Stimulated activated naive CD8-positive, alpha-beta T cell treated with anti-CD3 and anti-CD28 coated beads, Interleukin-15, Interleukin-2, amounts not matched to agents 100 ng/mL and 50 ng/mL, for 24 hours (primary cell): ENCODE data around the gene SGPP1.
A peak's percentile ranks its signal among the peaks of the same experiment; 100 is the strongest.
"Not testable (repeated sequence)": the region's sequence is repeated elsewhere in the genome, so short reads cannot be mapped to it uniquely, and the experiment has no call there.

ENCODE experiments used
- H3K27ac Mint-ChIP-seq: one replicate; pipeline ENCODE4 v1.8.0; 2021; ENCODE audit warnings: mild to moderate bottlenecking, mixed read lengths
- H3K27me3 Mint-ChIP-seq: one replicate; pipeline ENCODE4 v1.8.0; 2021; ENCODE audit warnings: mixed read lengths
- H3K36me3 Mint-ChIP-seq: one replicate; pipeline ENCODE4 v1.8.0; 2021; ENCODE audit warnings: low read depth, mixed read lengths
- H3K4me1 Mint-ChIP-seq: one replicate; pipeline ENCODE4 v1.8.0; 2021; ENCODE audit warnings: low read depth, mixed read lengths
- H3K4me3 Mint-ChIP-seq: one replicate; pipeline ENCODE4 v1.8.0; 2021; ENCODE audit warnings: mild to moderate bottlenecking, mixed read lengths
- H3K9me3 Mint-ChIP-seq: one replicate; pipeline ENCODE4 v1.8.0; 2021; ENCODE audit warnings: mixed read lengths

The SGPP1 gene, protein sequence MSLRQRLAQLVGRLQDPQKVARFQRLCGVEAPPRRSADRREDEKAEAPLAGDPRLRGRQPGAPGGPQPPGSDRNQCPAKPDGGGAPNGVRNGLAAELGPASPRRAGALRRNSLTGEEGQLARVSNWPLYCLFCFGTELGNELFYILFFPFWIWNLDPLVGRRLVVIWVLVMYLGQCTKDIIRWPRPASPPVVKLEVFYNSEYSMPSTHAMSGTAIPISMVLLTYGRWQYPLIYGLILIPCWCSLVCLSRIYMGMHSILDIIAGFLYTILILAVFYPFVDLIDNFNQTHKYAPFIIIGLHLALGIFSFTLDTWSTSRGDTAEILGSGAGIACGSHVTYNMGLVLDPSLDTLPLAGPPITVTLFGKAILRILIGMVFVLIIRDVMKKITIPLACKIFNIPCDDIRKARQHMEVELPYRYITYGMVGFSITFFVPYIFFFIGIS

GRCh38 chr14:63727736-63728728 is at the start of gene SGPP1:
SGPP1 (minus strand) TSS chr14:63728065; CDS start chr14:63727944, 121 bp downstream.
- H3K4me1 Mint-ChIP-seq: peaks cover 37% of the 10 kb centered on the region
- no peaks in the 10 kb centered on the region for H3K9me3 Mint-ChIP-seq
- no peaks in the 10 kb centered on the region for H3K27me3 Mint-ChIP-seq
- peaks cover 8% of the 10 kb centered on the region for H3K36me3 Mint-ChIP-seq
- peak within 1 kb of the TSS; percentile 98 for H3K27ac Mint-ChIP-seq
- H3K4me3 Mint-ChIP-seq: peak within 1 kb of the TSS; percentile 99

GRCh38 chr14:63777024-63777423 is 49.2 kb upstream of the SGPP1 start:
- Mint-ChIP-seq H3K27me3 (no peaks in the 10 kb centered on the region), H3K27ac (no peak overlapping the region), H3K9me3 (no peaks in the 10 kb centered on the region), H3K4me3 (no peak overlapping the region), H3K36me3 (no peaks in the 10 kb centered on the region), H3K4me1 (no peaks in the 10 kb centered on the region)

GRCh38 chr14:63773504-63773903 is 45.6 kb upstream of the SGPP1 start:
- Mint-ChIP-seq H3K4me3 (no peak overlapping the region), H3K27me3 (no peaks in the 10 kb centered on the region), H3K9me3 (no peaks in the 10 kb centered on the region), H3K27ac (no peak overlapping the region), H3K4me1 (peaks cover 3% of the 10 kb centered on the region), H3K36me3 (no peaks in the 10 kb centered on the region)

- H3K4me1 Mint-ChIP-seq: peaks cover 3% of the 10 kb centered on the region
- no peaks in the 10 kb centered on the region for H3K9me3 Mint-ChIP-seq
- H3K36me3 Mint-ChIP-seq: no peaks in the 10 kb centered on the region
- H3K27ac Mint-ChIP-seq: no peak overlapping the region
- no peak overlapping the region for H3K4me3 Mint-ChIP-seq
- H3K27me3 Mint-ChIP-seq: no peaks in the 10 kb centered on the region
Measured at GRCh38 chr14:63770187-63770807, 42.4 kb upstream of the SGPP1 start.

GRCh38 chr14:63766611-63767010 is 38.7 kb upstream of the SGPP1 start:
- H3K4me1 Mint-ChIP-seq: peaks cover 3% of the 10 kb centered on the region
- no peak overlapping the region for H3K4me3 Mint-ChIP-seq
- no peaks in the 10 kb centered on the region for H3K9me3 Mint-ChIP-seq
- no peaks in the 10 kb centered on the region for H3K27me3 Mint-ChIP-seq
- H3K36me3 Mint-ChIP-seq: no peaks in the 10 kb centered on the region
- H3K27ac Mint-ChIP-seq: no peak overlapping the region

- no peaks in the 10 kb centered on the region for H3K9me3 Mint-ChIP-seq
- no peak overlapping the region for H3K4me3 Mint-ChIP-seq
- H3K27me3 Mint-ChIP-seq: no peaks in the 10 kb centered on the region
- no peaks in the 10 kb centered on the region for H3K36me3 Mint-ChIP-seq
- H3K4me1 Mint-ChIP-seq: peaks cover 6% of the 10 kb centered on the region
- H3K27ac Mint-ChIP-seq: no peak overlapping the region
Measured at GRCh38 chr14:63764620-63765139, 36.8 kb upstream of the SGPP1 start.

DNA sequence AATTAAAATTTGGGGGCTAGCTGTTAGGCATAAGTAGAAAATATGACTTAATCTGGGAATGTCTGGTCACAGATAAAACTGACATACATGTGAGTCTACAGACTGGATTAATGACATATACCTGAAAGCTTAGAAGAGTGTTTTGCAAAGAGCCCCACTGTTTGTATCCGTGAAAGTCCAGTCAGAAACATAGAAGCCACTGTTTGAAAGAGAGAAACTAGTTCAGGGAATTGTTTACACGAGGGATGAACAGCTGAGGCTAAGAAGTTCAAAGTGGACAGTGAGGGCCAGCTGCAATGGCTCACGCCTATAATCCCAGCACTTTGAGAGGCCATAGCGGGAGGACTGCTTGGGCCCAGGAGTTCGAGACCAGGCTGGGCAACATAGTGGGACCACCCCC is 36.2 kb upstream of the SGPP1 start:
- Mint-ChIP-seq H3K4me1 (peaks cover 12% of the 10 kb centered on the region), H3K4me3 (no peak overlapping the region), H3K27me3 (no peaks in the 10 kb centered on the region), H3K36me3 (no peaks in the 10 kb centered on the region), H3K27ac (no peak overlapping the region), H3K9me3 (no peaks in the 10 kb centered on the region)

DNA sequence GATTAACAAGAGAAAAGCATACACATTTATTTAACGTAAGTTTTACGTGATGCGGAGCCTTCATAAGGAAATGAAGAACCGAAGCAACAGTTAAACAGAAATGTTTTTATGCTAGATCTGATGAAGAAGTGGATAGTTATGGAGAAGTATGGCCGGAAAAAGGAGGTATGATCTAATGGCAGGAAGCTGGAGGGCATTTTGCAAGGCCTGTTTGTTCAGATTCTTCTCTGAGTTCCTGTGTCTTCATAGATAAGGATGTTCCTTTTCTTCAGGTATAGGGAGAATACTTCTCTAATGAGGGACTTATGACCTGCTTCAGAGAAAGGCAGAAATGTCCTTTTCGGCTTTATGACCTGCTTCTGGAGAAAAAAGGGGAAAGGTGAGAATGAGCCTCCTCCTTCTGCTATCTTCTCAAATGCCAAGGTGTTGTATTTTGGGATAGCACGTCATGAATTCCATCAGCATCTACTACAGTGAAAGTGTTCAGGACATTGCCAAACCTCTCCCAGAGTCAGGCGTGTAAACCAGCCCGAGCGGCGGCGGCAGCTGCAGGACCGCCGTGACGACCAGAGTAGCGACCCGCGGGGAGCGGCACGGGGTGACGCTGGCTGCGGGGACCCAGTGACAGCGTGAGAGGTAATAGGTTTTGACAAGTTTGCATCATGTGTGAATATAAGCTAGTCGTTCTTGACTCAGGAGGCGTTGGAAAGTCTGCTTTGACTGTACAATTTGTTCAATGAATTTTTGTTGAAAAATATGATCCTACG is 33.7 kb upstream of the SGPP1 start:
- no peak overlapping the region for H3K27ac Mint-ChIP-seq
- no peaks in the 10 kb centered on the region for H3K27me3 Mint-ChIP-seq
- no peak overlapping the region for H3K4me3 Mint-ChIP-seq
- peaks cover 14% of the 10 kb centered on the region for H3K4me1 Mint-ChIP-seq
- H3K9me3 Mint-ChIP-seq: no peaks in the 10 kb centered on the region
- H3K36me3 Mint-ChIP-seq: no peaks in the 10 kb centered on the region

- Mint-ChIP-seq H3K4me1 (peaks cover 14% of the 10 kb centered on the region), H3K27me3 (no peaks in the 10 kb centered on the region), H3K4me3 (peak overlapping the region; percentile 51), H3K27ac (peak overlapping the region; percentile 87), H3K36me3 (no peaks in the 10 kb centered on the region), H3K9me3 (no peaks in the 10 kb centered on the region)
Measured at GRCh38 chr14:63760014-63760413, 32.1 kb upstream of the SGPP1 start.

- Mint-ChIP-seq H3K4me3 (peak overlapping the region; percentile 51), H3K4me1 (peaks cover 14% of the 10 kb centered on the region), H3K27ac (peak overlapping the region; percentile 87), H3K9me3 (no peaks in the 10 kb centered on the region), H3K27me3 (no peaks in the 10 kb centered on the region), H3K36me3 (no peaks in the 10 kb centered on the region)
Measured at GRCh38 chr14:63759456-63759855, 31.6 kb upstream of the SGPP1 start.

GRCh38 chr14:63757211-63757610 is 29.3 kb upstream of the SGPP1 start:
- Mint-ChIP-seq H3K9me3 (no peaks in the 10 kb centered on the region), H3K4me3 (no peak overlapping the region), H3K27ac (no peak overlapping the region), H3K4me1 (peaks cover 14% of the 10 kb centered on the region), H3K27me3 (no peaks in the 10 kb centered on the region), H3K36me3 (no peaks in the 10 kb centered on the region)

GRCh38 chr14:63752449-63753169 is 24.7 kb upstream of the SGPP1 start:
- no peaks in the 10 kb centered on the region for H3K36me3 Mint-ChIP-seq
- no peak overlapping the region for H3K4me3 Mint-ChIP-seq
- H3K9me3 Mint-ChIP-seq: no peaks in the 10 kb centered on the region
- H3K4me1 Mint-ChIP-seq: no peaks in the 10 kb centered on the region
- H3K27me3 Mint-ChIP-seq: no peaks in the 10 kb centered on the region
- peak overlapping the region; percentile 40 for H3K27ac Mint-ChIP-seq

DNA sequence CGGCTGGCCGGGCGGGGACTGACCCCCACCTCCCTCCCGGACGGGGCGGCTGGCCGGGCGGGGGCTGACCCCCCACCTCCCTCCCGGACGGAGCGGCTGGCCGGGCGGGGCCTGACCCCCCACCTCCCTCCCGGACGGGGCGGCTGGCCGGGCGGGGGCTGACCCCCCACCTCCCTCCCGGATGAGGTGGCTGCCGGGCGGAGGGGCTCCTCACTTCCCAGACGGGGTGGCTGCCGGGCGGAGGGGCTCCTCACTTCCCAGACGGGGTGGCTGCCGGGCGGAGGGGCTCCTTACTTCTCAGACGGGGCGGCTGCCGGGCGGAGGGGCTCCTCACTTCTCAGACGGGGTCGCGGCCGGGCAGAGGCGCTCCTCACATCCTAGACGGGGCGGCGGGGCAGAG is 23.2 kb upstream of the SGPP1 start:
- H3K27ac Mint-ChIP-seq, H3K27me3 Mint-ChIP-seq, H3K9me3 Mint-ChIP-seq, H3K4me1 Mint-ChIP-seq, H3K4me3 Mint-ChIP-seq, H3K36me3 Mint-ChIP-seq: not testable (repeated sequence)
